Activated gamma-delta T cell treated with anti-CD3 and anti-CD28 coated beads, Interleukin-2, amount 50 U/mL, for 16 hours (primary cell): ENCODE results near the gene VMAC.

Experiments
- DNase-seq: peaks from one replicate; pipeline ENCODE4 v3.0.0-alpha.2; 2020; ENCODE audit warnings: low read depth

Gene VMAC

DNA sequence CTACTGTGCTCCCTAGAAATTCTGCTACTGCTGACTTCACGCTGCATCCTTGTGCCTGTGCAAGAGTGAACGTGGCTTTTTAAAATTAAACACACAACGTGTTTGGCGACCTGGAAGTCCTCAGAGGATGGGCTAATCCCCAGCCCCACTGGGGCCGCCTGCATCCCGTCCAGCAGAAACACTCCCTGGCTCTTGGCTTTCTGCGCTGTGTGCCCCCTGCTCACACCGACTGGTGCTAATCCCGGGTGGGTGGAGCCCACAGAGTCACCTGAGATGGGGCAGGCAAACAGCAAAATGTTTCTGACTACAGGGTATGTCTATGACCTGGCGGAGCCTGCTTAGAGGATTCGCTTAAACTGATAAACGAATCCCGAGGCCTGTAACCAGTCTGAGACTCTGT lies 24.5 kb downstream of the VMAC start:
- no peak for DNase-seq

- no peak for DNase-seq
Observed at GRCh38 chr19:5929625-5930024, 25.0 kb downstream of the VMAC start.

GRCh38 chr19:5931251-5931650 lies 26.6 kb downstream of the VMAC start:
- DNase-seq, result no peak

DNA sequence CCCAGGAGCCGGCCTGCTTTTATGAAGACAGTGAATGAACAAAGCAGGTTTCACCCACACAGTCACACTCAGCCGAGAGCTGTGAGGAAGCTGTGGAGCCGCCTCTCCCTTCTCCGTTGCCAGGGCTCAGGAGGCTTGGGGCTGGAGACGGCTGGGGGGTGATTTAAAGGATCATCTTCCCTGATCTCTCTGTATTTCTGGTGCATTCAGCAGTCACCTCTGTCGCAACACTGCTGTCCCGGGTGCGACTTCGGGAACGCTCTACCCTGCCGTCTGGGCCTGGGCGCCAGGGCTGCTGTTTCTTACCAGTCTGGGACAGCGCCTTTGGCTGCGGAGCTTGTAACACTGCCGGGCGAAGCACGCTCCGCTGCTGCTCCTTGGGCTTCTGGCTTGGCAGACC lies 27.5 kb downstream of the VMAC start:
- DNase-seq, result no peak

GRCh38 chr19:5932609-5933262 lies 28.1 kb downstream of the VMAC start:
- DNase-seq, result no peak

DNA sequence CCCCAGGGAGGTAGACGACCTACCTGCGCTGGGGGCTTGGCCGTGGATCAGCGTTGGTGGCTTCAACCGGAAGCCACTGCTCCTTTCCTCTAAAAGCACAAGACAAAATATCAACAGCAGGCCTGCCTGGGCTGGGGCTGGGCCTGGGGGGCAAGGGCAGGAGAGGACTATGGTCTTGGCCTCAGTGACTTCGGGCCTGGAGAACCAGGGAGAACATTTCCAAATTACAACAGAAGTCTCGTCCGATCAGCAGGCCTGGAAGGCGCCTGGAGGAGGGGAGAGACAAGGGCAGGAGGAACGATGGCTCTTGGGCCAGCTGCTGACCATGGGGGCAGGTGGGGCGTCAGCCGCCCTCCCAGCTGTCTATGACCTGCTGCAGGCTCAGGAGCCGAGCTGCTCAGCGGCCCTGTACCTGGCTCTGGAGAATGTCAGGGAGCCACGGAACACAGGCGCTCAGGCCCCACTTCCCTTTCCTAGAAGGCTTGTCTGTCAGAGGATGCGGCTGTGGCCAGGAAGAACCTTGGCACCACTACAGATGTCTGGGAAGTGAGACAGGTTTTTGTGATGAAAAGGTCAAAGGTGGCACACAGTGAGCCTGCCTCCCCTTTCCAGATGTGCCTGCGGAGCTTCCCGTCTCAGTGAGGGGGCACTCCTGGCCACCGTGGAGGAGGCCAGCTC lies 28.9 kb downstream of the VMAC start:
- no peak for DNase-seq

DNA sequence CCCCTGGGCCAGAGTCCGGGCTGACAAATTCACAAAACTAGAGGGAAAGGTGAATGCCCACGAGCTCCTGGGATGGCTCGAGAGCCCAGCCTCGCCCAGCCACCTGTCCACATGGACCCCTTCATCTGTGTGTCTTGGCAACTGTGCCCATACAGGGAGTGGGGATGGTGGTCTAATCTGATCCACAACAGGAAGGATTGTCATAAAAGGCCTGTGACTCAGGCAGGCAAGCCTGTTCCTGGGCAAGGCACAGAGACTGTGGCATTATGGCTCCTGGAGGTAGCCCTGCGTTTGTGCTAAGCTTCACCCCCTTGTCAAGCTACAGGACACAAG lies 29.4 kb downstream of the VMAC start:
- DNase-seq, result no peak

GRCh38 chr19:5934774-5935472 lies 30.3 kb downstream of the VMAC start:
- no peak for DNase-seq

- no peak for DNase-seq
Observed at GRCh38 chr19:5935473-5936291, 31.0 kb downstream of the VMAC start.

DNA sequence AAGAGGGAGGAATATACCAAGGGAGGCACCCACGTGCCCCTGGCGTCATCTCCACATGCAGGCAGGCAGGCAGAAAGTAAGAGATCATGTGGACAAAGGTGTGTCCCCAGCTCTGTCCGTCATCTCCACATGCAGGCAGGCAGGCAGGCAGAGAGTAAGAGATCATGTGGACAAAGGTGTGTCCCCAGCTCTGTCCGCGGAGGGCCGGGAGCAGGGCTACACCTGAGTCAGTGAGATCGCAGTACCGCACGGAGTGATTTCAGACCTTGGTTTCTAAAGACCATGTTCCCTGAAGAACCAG lies 31.6 kb downstream of the VMAC start:
- no peak for DNase-seq

DNA sequence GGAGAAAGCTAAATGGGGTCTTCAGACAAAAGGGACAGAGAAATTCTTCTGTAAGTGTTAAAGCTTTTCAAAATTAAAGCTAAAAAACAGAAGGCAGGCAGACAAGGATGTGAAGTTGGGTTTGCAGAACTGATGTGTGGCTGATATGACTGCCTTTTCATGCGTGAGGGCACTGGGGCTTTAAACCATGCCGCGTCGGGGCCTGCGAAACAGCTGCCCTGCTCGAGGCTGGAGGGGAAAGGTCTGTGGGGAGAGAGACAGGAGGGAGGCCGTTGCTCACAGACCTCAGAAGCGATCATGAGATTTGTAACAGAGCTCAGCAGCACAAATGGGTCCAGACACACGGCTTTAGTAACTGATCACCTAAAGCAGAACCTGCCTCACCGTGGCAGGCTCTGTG lies 32.9 kb downstream of the VMAC start:
- DNase-seq, result no peak

- no peak for DNase-seq
Observed at GRCh38 chr19:5940260-5941208, 35.9 kb downstream of the VMAC start.

- no peak for DNase-seq
Observed at GRCh38 chr19:5941673-5942072, 37.0 kb downstream of the VMAC start.

- DNase-seq, result no peak
Observed at GRCh38 chr19:5943045-5943444, 38.4 kb downstream of the VMAC start.

GRCh38 chr19:5943623-5944022 lies 39.0 kb downstream of the VMAC start:
- DNase-seq, result no peak

GRCh38 chr19:5947435-5947834 lies 42.8 kb downstream of the VMAC start:
- DNase-seq, result no peak

DNA sequence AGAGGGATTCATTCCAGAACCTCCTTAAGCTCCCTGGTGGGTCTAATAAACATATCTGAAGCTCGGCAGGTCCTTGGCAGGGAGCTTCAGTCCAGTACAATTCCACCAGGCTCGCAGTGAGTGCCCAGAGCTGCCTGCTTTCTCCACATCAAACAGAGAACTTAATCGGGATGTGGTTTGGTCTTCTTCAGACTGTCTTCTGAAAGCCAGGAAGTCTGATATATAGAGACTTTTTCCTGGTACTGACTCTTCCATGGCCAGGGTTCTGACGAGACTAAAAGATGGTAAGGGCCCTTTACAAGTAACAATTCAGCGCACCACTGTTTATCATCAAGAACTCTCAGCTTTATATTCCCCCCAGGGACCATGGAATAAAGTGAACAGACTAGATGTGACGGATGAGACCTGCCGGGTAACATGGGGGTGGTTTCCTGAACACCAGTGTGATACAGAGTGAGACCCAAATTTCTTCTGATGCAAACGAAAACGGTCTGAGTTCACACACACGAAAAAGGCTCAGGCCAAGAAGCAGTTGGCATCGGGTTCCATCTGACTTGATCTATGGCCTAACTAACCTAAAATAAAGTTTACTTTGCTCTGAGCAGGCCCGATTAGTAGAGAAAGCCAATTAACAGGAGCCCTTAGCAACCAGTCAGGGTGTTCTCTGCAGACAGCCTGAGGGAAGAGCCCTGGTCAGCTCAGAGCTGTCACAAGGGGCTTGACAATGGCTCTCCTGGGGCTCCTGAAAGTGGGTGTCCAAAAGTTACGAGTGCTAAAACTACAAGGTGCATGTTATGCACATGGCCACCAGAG lies 44.3 kb downstream of the VMAC start:
- DNase-seq, result no peak

DNA sequence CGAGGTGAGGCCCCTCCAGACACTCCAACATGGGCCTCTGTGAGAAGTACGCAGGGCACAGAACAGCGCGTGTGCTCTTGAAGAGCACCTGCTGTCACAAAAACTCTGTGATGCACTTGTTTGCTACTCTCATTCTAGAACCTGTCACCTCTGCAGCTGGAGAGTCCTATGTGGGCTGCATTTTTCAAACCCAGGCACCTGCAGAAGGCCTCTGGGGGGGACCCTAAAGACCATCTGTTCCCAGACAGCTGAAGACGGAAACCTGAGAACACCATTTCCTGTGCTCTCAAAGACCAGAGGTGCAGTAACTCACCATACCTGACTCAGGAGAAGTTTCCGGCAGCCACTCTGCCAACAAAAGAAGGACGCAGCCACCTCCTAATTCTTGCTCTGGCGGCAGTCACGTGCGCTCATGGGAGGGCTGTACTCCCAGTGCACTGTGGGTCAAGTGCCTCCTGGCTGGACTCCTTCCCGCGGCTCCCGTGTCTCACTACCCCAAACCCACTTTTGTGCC lies 45.2 kb downstream of the VMAC start:
- no peak for DNase-seq

GRCh38 chr19:5950741-5951140 lies 46.1 kb downstream of the VMAC start:
- DNase-seq, result no peak

- DNase-seq, result no peak
Observed at GRCh38 chr19:5951338-5951861, 46.7 kb downstream of the VMAC start.
